ENCODE results near the gene ELOVL7.
A peak's percentile ranks its signal among the peaks of the same experiment; 100 is the strongest.

Gene ELOVL7

GRCh38 chr5:60806591-60807243, 37.4 kb downstream of the ELOVL7 start:
- TF ChIP-seq CTCF (IDR thresholded peaks at IDR 0.05; ENCODE audit: insufficient read depth, low read length) (no peak), SPI1 (IDR thresholded peaks at IDR 0.05; ENCODE audit: borderline replicate concordance, low read depth) (no peak)
- TF ChIP-seq, protein P1, sequence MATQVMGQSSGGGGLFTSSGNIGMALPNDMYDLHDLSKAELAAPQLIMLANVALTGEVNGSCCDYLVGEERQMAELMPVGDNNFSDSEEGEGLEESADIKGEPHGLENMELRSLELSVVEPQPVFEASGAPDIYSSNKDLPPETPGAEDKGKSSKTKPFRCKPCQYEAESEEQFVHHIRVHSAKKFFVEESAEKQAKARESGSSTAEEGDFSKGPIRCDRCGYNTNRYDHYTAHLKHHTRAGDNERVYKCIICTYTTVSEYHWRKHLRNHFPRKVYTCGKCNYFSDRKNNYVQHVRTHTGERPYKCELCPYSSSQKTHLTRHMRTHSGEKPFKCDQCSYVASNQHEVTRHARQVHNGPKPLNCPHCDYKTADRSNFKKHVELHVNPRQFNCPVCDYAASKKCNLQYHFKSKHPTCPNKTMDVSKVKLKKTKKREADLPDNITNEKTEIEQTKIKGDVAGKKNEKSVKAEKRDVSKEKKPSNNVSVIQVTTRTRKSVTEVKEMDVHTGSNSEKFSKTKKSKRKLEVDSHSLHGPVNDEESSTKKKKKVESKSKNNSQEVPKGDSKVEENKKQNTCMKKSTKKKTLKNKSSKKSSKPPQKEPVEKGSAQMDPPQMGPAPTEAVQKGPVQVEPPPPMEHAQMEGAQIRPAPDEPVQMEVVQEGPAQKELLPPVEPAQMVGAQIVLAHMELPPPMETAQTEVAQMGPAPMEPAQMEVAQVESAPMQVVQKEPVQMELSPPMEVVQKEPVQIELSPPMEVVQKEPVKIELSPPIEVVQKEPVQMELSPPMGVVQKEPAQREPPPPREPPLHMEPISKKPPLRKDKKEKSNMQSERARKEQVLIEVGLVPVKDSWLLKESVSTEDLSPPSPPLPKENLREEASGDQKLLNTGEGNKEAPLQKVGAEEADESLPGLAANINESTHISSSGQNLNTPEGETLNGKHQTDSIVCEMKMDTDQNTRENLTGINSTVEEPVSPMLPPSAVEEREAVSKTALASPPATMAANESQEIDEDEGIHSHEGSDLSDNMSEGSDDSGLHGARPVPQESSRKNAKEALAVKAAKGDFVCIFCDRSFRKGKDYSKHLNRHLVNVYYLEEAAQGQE (IDR thresholded peaks at IDR 0.05; ENCODE audit: insufficient replicate concordance, low read depth), result no peak
- Histone ChIP-seq H3K27me3 (ENCODE audit: insufficient read depth, poor library complexity, severe bottlenecking) (no peaks in the 10 kb centered on the region), H3K4me3 (replicated peaks; ENCODE audit: insufficient read depth, low read length) (no peak overlapping the region), H3K27ac (replicated peaks) (no peak overlapping the region)
- no peak for DNase-seq (ENCODE audit: low read depth in 1 of 2, low spot score in 1 of 2)

DNA sequence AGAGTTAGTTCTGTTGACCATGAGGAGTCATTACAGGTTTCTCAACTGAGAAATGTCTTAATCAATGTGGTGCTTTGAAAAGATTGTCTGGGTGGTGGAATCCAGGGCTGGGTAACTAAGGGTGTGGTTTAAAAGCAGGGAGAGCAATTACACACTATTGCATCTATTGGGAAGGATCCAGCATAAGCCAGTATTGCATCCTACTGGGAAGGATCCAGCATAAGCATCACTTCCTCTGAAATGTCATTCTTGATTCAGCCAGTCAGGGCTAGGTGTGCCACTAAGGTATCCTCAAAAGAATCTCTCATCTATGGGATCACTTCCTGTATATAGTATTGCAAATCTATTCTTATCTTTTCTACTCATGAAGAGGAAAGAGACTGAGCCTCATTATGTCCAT, 38.6 kb downstream of the ELOVL7 start:
- no peak for DNase-seq (ENCODE audit: low read depth in 1 of 2, low spot score in 1 of 2)

DNA sequence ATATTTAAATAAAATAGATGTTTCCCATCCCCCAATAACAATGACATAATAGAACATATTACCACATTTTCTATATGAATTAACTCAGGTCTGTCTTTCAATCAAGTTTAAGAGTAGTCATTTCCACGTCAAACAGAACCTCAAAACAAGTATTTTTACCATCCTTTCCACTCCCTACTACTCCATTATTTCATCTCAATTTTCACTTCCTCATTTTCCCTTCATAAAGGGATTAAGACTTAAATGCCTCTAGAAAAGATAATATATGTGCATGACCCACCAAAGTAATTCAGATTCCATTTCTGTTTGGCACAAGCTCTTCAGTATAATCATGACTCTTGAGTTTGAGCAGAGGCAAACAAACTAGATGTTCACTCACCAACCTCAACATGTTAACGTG, 40.4 kb downstream of the ELOVL7 start:
- Histone ChIP-seq H3K27me3 (ENCODE audit: insufficient read depth, poor library complexity, severe bottlenecking) (no peaks in the 10 kb centered on the region), H3K27ac (replicated peaks) (no peak overlapping the region), H3K4me3 (replicated peaks; ENCODE audit: insufficient read depth, low read length) (no peak overlapping the region)
- DNase-seq (ENCODE audit: low read depth in 1 of 2, low spot score in 1 of 2), result no peak
- peak; percentile 55 for TF ChIP-seq SPI1 (IDR thresholded peaks at IDR 0.05; ENCODE audit: borderline replicate concordance, low read depth)
- no peak for TF ChIP-seq CTCF (IDR thresholded peaks at IDR 0.05; ENCODE audit: insufficient read depth, low read length)
- no peak for TF ChIP-seq GABPA (IDR thresholded peaks at IDR 0.05; ENCODE audit: low read depth)

More for the DNA sequence above, 38.6 kb downstream of the ELOVL7 start:
- no peaks in the 10 kb centered on the region for H3K27me3 ChIP-seq (ENCODE audit: insufficient read depth, poor library complexity, severe bottlenecking)
- no peak overlapping the region for H3K4me3 ChIP-seq (replicated peaks; ENCODE audit: insufficient read depth, low read length)
- no peak overlapping the region for H3K27ac ChIP-seq (replicated peaks)
- TF ChIP-seq CTCF (IDR thresholded peaks at IDR 0.05; ENCODE audit: insufficient read depth, low read length), result no peak
- no peak for TF ChIP-seq POLR2AphosphoS5 (IDR thresholded peaks at IDR 0.05; ENCODE audit: low read depth)

DNA sequence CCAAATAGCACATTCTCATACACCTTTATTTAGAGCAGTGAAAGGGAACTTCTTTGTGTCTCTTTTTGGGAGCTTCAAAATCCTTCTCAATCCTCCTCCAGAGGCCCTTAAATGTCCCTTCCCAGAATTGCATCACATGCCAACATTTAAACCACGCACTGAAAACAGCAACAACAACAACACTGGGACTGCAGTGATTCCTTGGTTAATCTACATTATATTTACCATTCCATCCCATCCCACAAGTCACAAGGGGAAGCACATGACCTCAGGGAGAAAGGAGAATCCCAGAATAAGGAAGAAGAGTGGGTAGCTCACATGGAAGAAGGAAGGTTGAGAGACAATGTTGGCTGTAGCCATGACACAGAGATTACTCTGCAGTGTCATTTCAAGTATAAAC, 41.1 kb downstream of the ELOVL7 start:
- H3K4me3 ChIP-seq (replicated peaks; ENCODE audit: insufficient read depth, low read length), result no peak overlapping the region
- H3K27me3 ChIP-seq (ENCODE audit: insufficient read depth, poor library complexity, severe bottlenecking), result no peaks in the 10 kb centered on the region
- no peak for DNase-seq (ENCODE audit: low read depth in 1 of 2, low spot score in 1 of 2)
- TF ChIP-seq SPI1 (IDR thresholded peaks at IDR 0.05; ENCODE audit: borderline replicate concordance, low read depth) (no peak), POLR2AphosphoS5 (IDR thresholded peaks at IDR 0.05; ENCODE audit: low read depth) (no peak), CTCF (IDR thresholded peaks at IDR 0.05; ENCODE audit: insufficient read depth, low read length) (no peak), GABPA (IDR thresholded peaks at IDR 0.05; ENCODE audit: low read depth) (no peak)
- TF ChIP-seq, protein P1 (IDR thresholded peaks at IDR 0.05; ENCODE audit: insufficient replicate concordance, low read depth), result no peak
- H3K27ac ChIP-seq (replicated peaks), result no peak overlapping the region
